Activated naive CD8-positive, alpha-beta T cell treated with anti-CD3 and anti-CD28 coated beads for 36 hours (primary cell): ENCODE measurements around the gene ANKRD42. TPM values are rescaled to one million over a fixed set of nuclear protein-coding genes. Genes with fewer than 3 reads are reported as not detected.

Experiments
- DNase-seq: peaks from one replicate; pipeline ENCODE4 v3.0.0; 2021
- H3K27ac Mint-ChIP-seq: one replicate; pipeline ENCODE4 v1.8.0; 2022; ENCODE audit warnings: mild to moderate bottlenecking, moderate library complexity, mixed read lengths
- H3K27me3 Mint-ChIP-seq: one replicate; pipeline ENCODE4 v1.8.0; 2022; ENCODE audit warnings: mild to moderate bottlenecking, mixed read lengths
- H3K36me3 Mint-ChIP-seq: one replicate; pipeline ENCODE4 v1.8.0; 2021; ENCODE audit warnings: mild to moderate bottlenecking, mixed read lengths
- H3K4me1 Mint-ChIP-seq: one replicate; pipeline ENCODE4 v1.8.0; 2021; ENCODE audit warnings: mixed read lengths
- H3K4me3 Mint-ChIP-seq: one replicate; pipeline ENCODE4 v1.8.0; 2022; ENCODE audit warnings: mild to moderate bottlenecking, moderate library complexity, mixed read lengths
- H3K9me3 Mint-ChIP-seq: one replicate; pipeline ENCODE4 v1.8.0; 2022; ENCODE audit warnings: mixed read lengths
- total RNA-seq, 2 experiments: library from RNA; stranded (reverse); gene quantifications; one replicate each; pipeline ENCODE4 v1.2.3, GENCODE V29; 2021

ANKRD42 gene
- total RNA-seq, 2 experiments from 2014 or later, result 7.4 to 7.5 TPM

DNA sequence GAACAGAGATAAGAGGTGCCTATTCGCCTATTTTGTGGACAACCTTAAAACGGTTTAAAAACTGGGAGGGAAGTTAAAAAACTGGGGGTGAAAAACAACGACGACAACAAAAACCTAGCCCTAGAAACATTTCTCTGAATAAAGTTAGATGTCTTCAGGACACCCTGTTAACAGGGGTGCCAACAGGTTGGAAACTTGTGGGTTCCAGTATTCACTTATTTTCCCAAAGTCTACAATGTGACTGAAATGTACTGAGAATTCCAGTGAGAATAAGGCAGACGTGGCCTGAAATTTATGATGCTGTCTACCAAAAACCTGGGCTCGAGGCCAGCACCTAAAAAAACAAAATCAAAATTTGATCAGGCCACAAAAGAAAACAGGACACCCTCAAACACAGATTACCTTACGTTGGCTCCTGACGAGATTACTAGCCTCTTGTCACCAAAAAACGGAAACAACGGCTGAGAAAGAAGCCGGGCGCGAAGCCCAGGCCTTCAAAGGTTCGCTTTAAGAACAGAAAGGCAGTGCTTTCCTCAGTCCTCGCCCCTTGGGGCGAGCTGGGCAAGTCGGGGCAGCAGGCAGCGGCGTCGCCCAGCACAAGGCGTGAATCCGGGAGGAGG is 91.7 kb downstream of the ANKRD42 start:
- H3K4me3 Mint-ChIP-seq, result peak overlapping the region; percentile 83
- DNase-seq, result no peak
- H3K27ac Mint-ChIP-seq, result peak overlapping the region; percentile 99
- peaks cover 16% of the 10 kb centered on the region for H3K36me3 Mint-ChIP-seq
- H3K9me3 Mint-ChIP-seq, result peaks cover 4% of the 10 kb centered on the region
- H3K4me1 Mint-ChIP-seq, result peaks cover 39% of the 10 kb centered on the region
- H3K27me3 Mint-ChIP-seq, result peaks cover 8% of the 10 kb centered on the region

DNA sequence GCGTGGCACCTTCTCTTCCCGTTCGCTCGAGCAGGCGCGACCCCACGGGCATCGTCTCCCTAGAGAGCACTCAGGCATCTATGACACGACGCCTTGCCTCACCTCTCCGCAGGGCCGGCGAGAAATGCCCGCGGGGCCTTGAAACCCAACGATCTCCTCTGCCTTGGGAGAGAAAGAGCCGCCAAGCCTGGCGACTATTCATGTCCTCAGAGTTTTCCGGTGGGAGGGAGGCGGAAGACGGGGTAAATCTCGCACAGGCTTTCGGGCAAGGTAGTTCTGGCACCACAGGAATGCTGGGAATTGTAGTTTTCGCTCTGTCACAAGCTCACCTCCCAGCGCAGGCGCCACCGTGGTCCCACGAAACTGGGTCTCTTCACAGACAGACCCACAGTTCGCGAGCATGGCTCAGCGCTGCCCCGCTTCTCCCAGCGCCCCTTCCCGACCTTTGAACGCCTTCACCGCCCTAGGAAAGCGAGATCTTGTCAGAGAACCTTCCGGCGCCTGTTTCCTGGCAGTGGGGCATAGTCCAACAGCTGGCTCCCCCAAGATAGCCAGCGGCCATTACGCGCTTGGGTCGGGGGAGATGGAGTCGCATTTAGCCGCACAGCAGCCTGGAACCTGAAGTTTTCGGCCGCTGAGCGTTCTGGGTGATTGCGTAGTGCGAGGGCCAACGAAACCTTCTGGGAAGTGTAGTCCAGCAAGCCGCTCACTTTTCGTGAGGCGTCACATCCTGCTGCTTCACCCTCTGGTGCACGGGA is 92.4 kb downstream of the ANKRD42 start, which contains the start of gene CCDC90B:
CCDC90B (minus strand) TSS at position 597 of the 758 bp plus-strand sequence; CDS start at position 202, 395 bp downstream.
- peak within 1 kb of the TSS; percentile 99 for H3K27ac Mint-ChIP-seq
- peak within 1 kb of the TSS; percentile 83 for H3K4me3 Mint-ChIP-seq
- peaks cover 8% of the 10 kb centered on the region for H3K27me3 Mint-ChIP-seq
- H3K9me3 Mint-ChIP-seq, result peaks cover 4% of the 10 kb centered on the region
- peaks cover 35% of the 10 kb centered on the region for H3K4me1 Mint-ChIP-seq
- DNase-seq, result peak; percentile 91
- peaks cover 16% of the 10 kb centered on the region for H3K36me3 Mint-ChIP-seq

GRCh38 chr11:83287631-83288030 is 94.1 kb downstream of the ANKRD42 start:
- H3K4me3 Mint-ChIP-seq, result peak overlapping the region; percentile 34
- DNase-seq, result no peak
- peaks cover 8% of the 10 kb centered on the region for H3K27me3 Mint-ChIP-seq
- peaks cover 4% of the 10 kb centered on the region for H3K9me3 Mint-ChIP-seq
- H3K4me1 Mint-ChIP-seq, result peaks cover 25% of the 10 kb centered on the region
- peaks cover 16% of the 10 kb centered on the region for H3K36me3 Mint-ChIP-seq
- H3K27ac Mint-ChIP-seq, result no peak overlapping the region

GRCh38 chr11:83292709-83293456 is 99.4 kb downstream of the ANKRD42 start:
- H3K27ac Mint-ChIP-seq, result no peak overlapping the region
- H3K27me3 Mint-ChIP-seq, result peaks cover 8% of the 10 kb centered on the region
- peak overlapping the region; percentile 19 for H3K4me3 Mint-ChIP-seq
- H3K4me1 Mint-ChIP-seq, result peaks cover 4% of the 10 kb centered on the region
- H3K9me3 Mint-ChIP-seq, result no peaks in the 10 kb centered on the region
- peak; percentile 6 for DNase-seq
- peaks cover 1% of the 10 kb centered on the region for H3K36me3 Mint-ChIP-seq

DNA sequence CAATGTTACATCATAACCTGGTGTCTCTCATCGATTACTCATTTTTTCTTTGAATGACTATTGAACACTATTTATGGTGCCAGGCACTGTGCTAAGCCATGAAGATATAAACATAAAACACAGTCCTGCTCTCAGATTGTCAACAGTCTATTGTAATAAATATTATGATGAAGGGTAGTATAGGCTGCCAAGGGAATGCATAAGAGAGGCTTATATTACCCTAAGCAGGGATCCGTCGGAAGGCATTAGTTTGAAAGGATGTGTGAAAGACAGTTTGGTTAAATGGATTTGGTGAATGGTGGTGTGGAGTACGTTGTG is 99.9 kb downstream of the ANKRD42 start:
- H3K27me3 Mint-ChIP-seq, result peaks cover 7% of the 10 kb centered on the region
- H3K27ac Mint-ChIP-seq, result no peak overlapping the region
- H3K4me3 Mint-ChIP-seq, result no peak overlapping the region
- peaks cover 4% of the 10 kb centered on the region for H3K4me1 Mint-ChIP-seq
- H3K9me3 Mint-ChIP-seq, result no peaks in the 10 kb centered on the region
- no peak for DNase-seq
- H3K36me3 Mint-ChIP-seq, result peaks cover 1% of the 10 kb centered on the region

DNA sequence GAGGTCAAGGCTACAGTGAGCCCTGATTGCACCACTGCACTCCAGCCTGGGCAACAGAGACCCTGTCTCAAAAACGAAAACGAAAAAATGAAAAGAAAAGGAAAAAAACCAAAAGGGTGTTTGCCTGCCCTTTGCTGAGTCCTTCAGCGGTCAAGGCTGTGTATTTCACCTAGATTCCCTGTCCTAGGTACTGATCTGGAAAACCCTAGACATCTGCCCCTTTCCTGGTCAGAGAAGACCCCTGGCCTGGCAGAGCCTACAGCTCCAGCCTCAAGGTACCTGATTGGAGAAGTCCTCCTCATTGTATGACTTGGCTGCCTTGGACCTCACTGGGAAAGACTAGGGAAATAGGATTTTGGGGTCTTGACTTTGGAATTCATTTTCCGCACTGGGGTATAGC is 100.7 kb downstream of the ANKRD42 start:
- Mint-ChIP-seq H3K27me3 (peaks cover 3% of the 10 kb centered on the region), H3K4me1 (peaks cover 4% of the 10 kb centered on the region), H3K4me3 (no peak overlapping the region), H3K36me3 (peaks cover 1% of the 10 kb centered on the region), H3K9me3 (no peaks in the 10 kb centered on the region), H3K27ac (no peak overlapping the region)
- no peak for DNase-seq

Other genes with a start within 250 kb of the ANKRD42 start
- 10 to 100 TPM; 23.1 to 23.4 TPM for gene RAB30, start 121.8 kb upstream of the ANKRD42 start, total RNA-seq
- gene PCF11, start 36.6 kb upstream of the ANKRD42 start, total RNA-seq, result 10 to 100 TPM; 49.3 to 51.9 TPM
- 10 to 100 TPM; 29.0 to 32.0 TPM for gene CCDC90B, start 92.7 kb downstream of the ANKRD42 start, total RNA-seq